WTC11 (cell line): ENCODE data around the gene TBL1XR1. TPM values are rescaled to one million over a fixed set of nuclear protein-coding genes. Genes with fewer than 3 reads are reported as not detected.

ENCODE experiments used
- ATAC-seq: fragments of 200-7000 bp; cut with Tn5 transposase; 2 replicates; pipeline ENCODE4 v1.10.0; 2021; ENCODE audit warnings: mild to moderate bottlenecking, moderate library complexity
- CTCF ChIA-PET: fragments of 300-600 bp; sonication (Branson Sonifier 250); formaldehyde crosslinking; loops from one replicate; lab custom pipeline; 2021; ENCODE audit warnings: antibody characterized with exemption; lab: Charles Lee
- POLR2A ChIA-PET: fragments of 350-600 bp; sonication (Branson Sonifier 250); formaldehyde crosslinking; loops from one replicate; lab custom pipeline; 2021; ENCODE audit warnings: antibody characterized with exemption; lab: Charles Lee
- DNase-seq: peaks from one replicate; pipeline ENCODE4 v3.0.0; 2021; ENCODE audit warnings: low spot score
- H3K27ac Mint-ChIP-seq: 2 replicates; pipeline ENCODE4 v1.8.0; 2021; ENCODE audit warnings: mixed read lengths
- H3K27me3 Mint-ChIP-seq: 2 replicates; pipeline ENCODE4 v1.8.0; 2021; ENCODE audit warnings: low read depth, mild to moderate bottlenecking, moderate library complexity, mixed read lengths
- H3K36me3 Mint-ChIP-seq: 2 replicates; pipeline ENCODE4 v1.8.0; 2021; ENCODE audit warnings: mixed read lengths
- H3K4me1 Mint-ChIP-seq: 2 replicates; pipeline ENCODE4 v1.8.0; 2022; ENCODE audit warnings: mixed read lengths
- H3K4me3 Mint-ChIP-seq: 2 replicates; pipeline ENCODE4 v1.8.0; 2021; ENCODE audit warnings: mild to moderate bottlenecking, moderate library complexity, mixed read lengths
- H3K9me3 Mint-ChIP-seq: 2 replicates; pipeline ENCODE4 v1.8.0; 2021; ENCODE audit warnings: mixed read lengths
- ATF6 ChIP-seq: sonication (generic); formaldehyde crosslinking; IDR thresholded peaks from 2 replicates; pipeline ENCODE4 v1.8.1; 2023; ENCODE audit warnings: mild to moderate bottlenecking, missing genetic modification reagents
- CBFB ChIP-seq: sonication (generic); formaldehyde crosslinking; IDR thresholded peaks from 2 replicates; pipeline ENCODE4 v1.8.1; 2022; ENCODE audit warnings: mild to moderate bottlenecking, low read depth, missing genetic modification reagents
- CDX4 ChIP-seq: fragments of 250-450 bp; sonication (Bioruptor Pico); IDR thresholded peaks from 2 replicates; pipeline ENCODE4 v1.9.0; 2021; ENCODE audit warnings: moderate library complexity, mild to moderate bottlenecking, inconsistent platforms, borderline replicate concordance
- EMX1 ChIP-seq: fragments of 250-450 bp; sonication (Bioruptor Pico); IDR thresholded peaks from 2 replicates; pipeline ENCODE4 v1.8.0; 2021; ENCODE audit warnings: mild to moderate bottlenecking
- FOXJ3 ChIP-seq: sonication (generic); formaldehyde crosslinking; IDR thresholded peaks from 2 replicates; pipeline ENCODE4 v1.9.0; 2021; ENCODE audit warnings: missing genetic modification reagents, mild to moderate bottlenecking, borderline replicate concordance
- FOXP1 ChIP-seq: sonication (generic); formaldehyde crosslinking; IDR thresholded peaks from 2 replicates; pipeline ENCODE4 v1.8.0; 2022; ENCODE audit warnings: missing genetic modification reagents, mild to moderate bottlenecking, moderate library complexity, borderline replicate concordance
- FOXP4 ChIP-seq: sonication (generic); formaldehyde crosslinking; IDR thresholded peaks from 2 replicates; pipeline ENCODE4 v1.8.0; 2022; ENCODE audit warnings: mild to moderate bottlenecking, missing genetic modification reagents
- IRF1 ChIP-seq: sonication (generic); formaldehyde crosslinking; IDR thresholded peaks from 2 replicates; pipeline ENCODE4 v1.8.0; 2023; ENCODE audit warnings: missing genetic modification reagents
- IRF2 ChIP-seq: sonication (generic); formaldehyde crosslinking; IDR thresholded peaks from 2 replicates; pipeline ENCODE4 v1.8.0; 2022; ENCODE audit warnings: low read depth, missing genetic modification reagents, borderline replicate concordance
- JUN ChIP-seq: sonication (generic); formaldehyde crosslinking; IDR thresholded peaks from 2 replicates; pipeline ENCODE4 v1.8.0; 2023; ENCODE audit warnings: mild to moderate bottlenecking, missing genetic modification reagents
- OVOL2 ChIP-seq: fragments of 250-450 bp; sonication (Bioruptor Pico); IDR thresholded peaks from 2 replicates; pipeline ENCODE4 v1.9.0; 2021; ENCODE audit warnings: mild to moderate bottlenecking, borderline replicate concordance
- RORB ChIP-seq: fragments of 250-450 bp; sonication (Bioruptor Pico); IDR thresholded peaks from 2 replicates; pipeline ENCODE4 v1.9.0; 2021; ENCODE audit warnings: mild to moderate bottlenecking
- SMAD4 ChIP-seq: sonication (generic); formaldehyde crosslinking; IDR thresholded peaks from 2 replicates; pipeline ENCODE4 v1.8.0; 2022; ENCODE audit warnings: mild to moderate bottlenecking, missing genetic modification reagents
- ZNF263 ChIP-seq: sonication (generic); formaldehyde crosslinking; IDR thresholded peaks from 2 replicates; pipeline ENCODE4 v1.8.1; 2022; ENCODE audit warnings: low read depth, mild to moderate bottlenecking, moderate library complexity, missing genetic modification reagents
- ZNF512 ChIP-seq: sonication (generic); formaldehyde crosslinking; IDR thresholded peaks from 2 replicates; pipeline ENCODE4 v1.8.1; 2022; ENCODE audit warnings: missing genetic modification reagents, borderline replicate concordance
- ZNF671 ChIP-seq: fragments of 250-450 bp; sonication (Bioruptor Pico); IDR thresholded peaks from 2 replicates; pipeline ENCODE4 v1.8.0; 2021; ENCODE audit warnings: mild to moderate bottlenecking
- ZSCAN18 ChIP-seq: fragments of 250-450 bp; sonication (Bioruptor Pico); IDR thresholded peaks from 2 replicates; pipeline ENCODE4 v2.1.2; 2022; ENCODE audit warnings: mild to moderate bottlenecking, moderate library complexity
- total RNA-seq: library from RNA; stranded (reverse); gene quantifications from 3 replicates; pipeline ENCODE4 v1.2.3, GENCODE V29; 2021

The TBL1XR1 gene
- total RNA-seq, 1 experiment from 2014 or later, result 148 TPM

GRCh38 chr3:177034832-177035475 lies 162.3 kb downstream of the TBL1XR1 start:
- ATAC-seq, result no peak
- TF ChIP-seq OVOL2, result no peak
- no peak for TF ChIP-seq ATF6 (CRISPR knock-in tag)
- no peak for TF ChIP-seq ZNF263 (CRISPR knock-in tag)
- no peak for TF ChIP-seq ZNF671 (CRISPR knock-in tag)
- no peak for TF ChIP-seq CBFB (CRISPR knock-in tag)
- TF ChIP-seq FOXJ3 (CRISPR knock-in tag), result no peak
- no peak for TF ChIP-seq ZNF512 (CRISPR knock-in tag)
- TF ChIP-seq FOXP4 (CRISPR knock-in tag), result no peak
- no peak for TF ChIP-seq IRF1 (CRISPR knock-in tag)
- TF ChIP-seq EMX1 (CRISPR knock-in tag), result no peak
- no peak for TF ChIP-seq SMAD4
- no peak for TF ChIP-seq RORB (CRISPR knock-in tag)
- no peak for TF ChIP-seq JUN (CRISPR knock-in tag)
- TF ChIP-seq ZSCAN18, result no peak
- no peak for TF ChIP-seq IRF2 (CRISPR knock-in tag)
- TF ChIP-seq FOXP1 (CRISPR knock-in tag), result no peak
- no peak for TF ChIP-seq CDX4 (CRISPR knock-in tag)
- TF ChIP-seq, all 79 proteins: peak for 0
- POLR2A ChIA-PET, result no interaction called here
- Mint-ChIP-seq H3K4me3 (no peak overlapping the region), H3K27ac (no peak overlapping the region), H3K36me3 (peaks cover 55% of the 10 kb centered on the region), H3K9me3 (no peaks in the 10 kb centered on the region), H3K27me3 (no peaks in the 10 kb centered on the region), H3K4me1 (peaks cover 9% of the 10 kb centered on the region)
- no peak for DNase-seq
- CTCF ChIA-PET, result interaction anchor here (0.6 kb wide), 1 partner anchor 14 kb away, joined by 3 read pairs; no protein-coding TSS in a partner anchor
